MCF 10A (cell line): ENCODE data around the gene THRA. TPM values are rescaled to one million over a fixed set of nuclear protein-coding genes. Genes with fewer than 3 reads are reported as not detected.
A peak's percentile ranks its signal among the peaks of the same experiment; 100 is the strongest.

ENCODE experiments used
- BruUV-seq: library from RNA; stranded (reverse); fragments of 400-500 nt; replicated peaks from 2 replicates; lab custom pipeline; 2021; lab: Mats Ljungman, UMichigan
- CTCF ChIA-PET: fragments of 300-600 bp; sonication (Branson Sonifier 250); formaldehyde crosslinking; extraction: SDS; loops from one replicate; lab custom pipeline; 2021; ENCODE audit warnings: antibody characterized with exemption, inconsistent platforms; lab: Yijun Ruan, JAX
- POLR2A ChIA-PET: fragments of 300-600, 350-650 bp; sonication (Branson Sonifier 250); formaldehyde crosslinking; extraction: SDS; loops from one replicate; lab custom pipeline; 2020; ENCODE audit warnings: antibody characterized with exemption, inconsistent platforms; lab: Yijun Ruan, JAX
- DNase-seq: peaks from one replicate; pipeline ENCODE4 v3.0.0-alpha.2; 2018; ENCODE audit not compliant: unreplicated experiment
- H3K27ac Mint-ChIP-seq: one replicate; pipeline ENCODE4 v1.8.0; 2022; ENCODE audit warnings: mild to moderate bottlenecking, low read depth, mixed read lengths; ENCODE audit not compliant: unreplicated experiment
- H3K27me3 Mint-ChIP-seq: one replicate; pipeline ENCODE4 v1.8.0; 2022; ENCODE audit warnings: mixed read lengths; ENCODE audit not compliant: insufficient read depth, unreplicated experiment
- H3K36me3 Mint-ChIP-seq: one replicate; pipeline ENCODE4 v1.8.0; 2022; ENCODE audit warnings: mild to moderate bottlenecking, moderate library complexity, mixed read lengths; ENCODE audit not compliant: insufficient read depth, unreplicated experiment
- H3K4me1 Mint-ChIP-seq: one replicate; pipeline ENCODE4 v1.8.0; 2022; ENCODE audit warnings: mixed read lengths; ENCODE audit not compliant: insufficient read depth, unreplicated experiment
- H3K4me3 Mint-ChIP-seq: one replicate; pipeline ENCODE4 v1.8.0; 2022; ENCODE audit warnings: mild to moderate bottlenecking, moderate library complexity, mixed read lengths; ENCODE audit not compliant: unreplicated experiment
- H3K9me3 Mint-ChIP-seq: one replicate; pipeline ENCODE4 v1.8.0; 2022; ENCODE audit warnings: mixed read lengths; ENCODE audit not compliant: unreplicated experiment
- CTCF ChIP-seq: fragments of 200-600 bp; IDR thresholded peaks from one replicate; pipeline ENCODE4 v1.8.0; 2022; ENCODE audit warnings: antibody characterized with exemption, mild to moderate bottlenecking; ENCODE audit not compliant: unreplicated experiment
- intact Hi-C: fragments of 100-400 bp; cut with micrococcal nuclease; formaldehyde crosslinking; loops from 2 replicates; pipeline ENCODE4 v1.14.1; 2022
- total RNA-seq: library from RNA; stranded (reverse); gene quantifications from 2 replicates; pipeline ENCODE4 v1.2.3, GENCODE V29; 2022

Gene THRA
- total RNA-seq, 1 experiment from 2014 or later: 6.4 TPM

GRCh38 chr17:40113110-40113906 lies 50.5 kb downstream of the THRA start:
- no peaks in the 10 kb centered on the region for H3K9me3 Mint-ChIP-seq
- no peaks in the 10 kb centered on the region for H3K27me3 Mint-ChIP-seq
- ChIA-PET POLR2A (interaction anchor here (0.7 to 9.5 kb wide), 31 partner anchors 8 to 239 kb away, joined by 3 to 340 read pairs (median 10); partner anchors contain the start of genes CASC3, CSF3, MED24 and MSL1), CTCF (interaction anchor here (0.5 to 6.5 kb wide), 47 partner anchors 7 to 1263 kb away, joined by 3 to 86 read pairs (median 5); partner anchors contain the start of genes CASC3, CSF3, MED24 and MSL1)
- H3K4me3 Mint-ChIP-seq: peak overlapping the region; percentile 74
- BruUV-seq: TSS peak; percentile 86
- intact Hi-C loops: loop anchor here (1.0 to 5.0 kb wide), 4 partner anchors 50 to 177 kb away; no protein-coding TSS in a partner anchor
- peak overlapping the region; percentile 78 for H3K27ac Mint-ChIP-seq
- TF ChIP-seq CTCF: peak; percentile 55
- peaks cover 39% of the 10 kb centered on the region for H3K4me1 Mint-ChIP-seq
- H3K36me3 Mint-ChIP-seq: peaks cover 3% of the 10 kb centered on the region
- peak; percentile 97 for DNase-seq

- no TSS peak for BruUV-seq
- no peaks in the 10 kb centered on the region for H3K9me3 Mint-ChIP-seq
- H3K27me3 Mint-ChIP-seq: no peaks in the 10 kb centered on the region
- POLR2A ChIA-PET: interaction anchor here (1.1 to 9.5 kb wide), 24 partner anchors 11 to 177 kb away, joined by 3 to 340 read pairs (median 12); partner anchors contain the start of genes CASC3, CSF3, MED24 and MSL1
- DNase-seq: no peak
- H3K4me1 Mint-ChIP-seq: peaks cover 36% of the 10 kb centered on the region
- intact Hi-C loops: loop anchor here (1.0 to 5.0 kb wide), 4 partner anchors 51 to 176 kb away; no protein-coding TSS in a partner anchor
- peak overlapping the region; percentile 78 for H3K27ac Mint-ChIP-seq
- peaks cover 5% of the 10 kb centered on the region for H3K36me3 Mint-ChIP-seq
- TF ChIP-seq CTCF: no peak
- peak overlapping the region; percentile 74 for H3K4me3 Mint-ChIP-seq
- CTCF ChIA-PET: interaction anchor here (0.5 to 6.5 kb wide), 32 partner anchors 9 to 1081 kb away, joined by 3 to 86 read pairs (median 9); partner anchors contain the start of genes CASC3, CSF3, MED24 and MSL1
Observed at GRCh38 chr17:40113907-40114245, 51.1 kb downstream of the THRA start.

- H3K4me3 Mint-ChIP-seq: no peak overlapping the region
- no peak for TF ChIP-seq CTCF
- H3K27me3 Mint-ChIP-seq: no peaks in the 10 kb centered on the region
- no peak overlapping the region for H3K27ac Mint-ChIP-seq
- ChIA-PET CTCF (interaction anchor here (0.8 to 4.3 kb wide), 7 partner anchors 8 to 220 kb away, joined by 3 to 49 read pairs (median 3); partner anchors contain the start of genes CASC3 and MSL1), POLR2A (interaction anchor here (0.6 to 9.5 kb wide), 5 partner anchors 9 to 132 kb away, joined by 3 to 340 read pairs (median 129); partner anchors contain the start of genes CASC3, MSL1 and NR1D1)
- no peaks in the 10 kb centered on the region for H3K9me3 Mint-ChIP-seq
- peaks cover 8% of the 10 kb centered on the region for H3K36me3 Mint-ChIP-seq
- intact Hi-C loops: no loop called here
- no TSS peak for BruUV-seq
- no peak for DNase-seq
- peaks cover 36% of the 10 kb centered on the region for H3K4me1 Mint-ChIP-seq
Observed at GRCh38 chr17:40115101-40115436, 52.3 kb downstream of the THRA start.
